Measurements from ENCODE around the gene RANBP9.

Gene RANBP9

DNA sequence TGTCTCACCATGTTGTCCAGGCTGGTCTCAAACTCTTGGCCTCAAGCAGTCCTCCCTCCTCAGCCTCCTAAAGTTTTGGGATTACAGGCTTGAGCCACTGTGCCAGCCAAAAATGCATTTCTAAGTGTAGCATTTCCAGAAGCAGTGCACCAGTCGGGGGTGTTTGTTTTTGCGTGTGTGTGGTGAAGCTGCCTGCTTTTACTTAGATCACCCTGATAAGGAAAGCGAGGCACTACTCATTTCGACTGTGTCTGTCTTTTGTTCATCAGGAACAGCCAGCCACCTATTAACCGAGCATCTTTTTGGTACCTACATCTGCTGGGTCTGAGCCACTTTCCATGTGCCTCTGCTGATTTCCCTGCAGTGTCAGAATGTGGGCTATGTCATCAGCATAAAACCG is 118.5 kb downstream of the RANBP9 start:
- FAIRE-seq, result no peak

DNA sequence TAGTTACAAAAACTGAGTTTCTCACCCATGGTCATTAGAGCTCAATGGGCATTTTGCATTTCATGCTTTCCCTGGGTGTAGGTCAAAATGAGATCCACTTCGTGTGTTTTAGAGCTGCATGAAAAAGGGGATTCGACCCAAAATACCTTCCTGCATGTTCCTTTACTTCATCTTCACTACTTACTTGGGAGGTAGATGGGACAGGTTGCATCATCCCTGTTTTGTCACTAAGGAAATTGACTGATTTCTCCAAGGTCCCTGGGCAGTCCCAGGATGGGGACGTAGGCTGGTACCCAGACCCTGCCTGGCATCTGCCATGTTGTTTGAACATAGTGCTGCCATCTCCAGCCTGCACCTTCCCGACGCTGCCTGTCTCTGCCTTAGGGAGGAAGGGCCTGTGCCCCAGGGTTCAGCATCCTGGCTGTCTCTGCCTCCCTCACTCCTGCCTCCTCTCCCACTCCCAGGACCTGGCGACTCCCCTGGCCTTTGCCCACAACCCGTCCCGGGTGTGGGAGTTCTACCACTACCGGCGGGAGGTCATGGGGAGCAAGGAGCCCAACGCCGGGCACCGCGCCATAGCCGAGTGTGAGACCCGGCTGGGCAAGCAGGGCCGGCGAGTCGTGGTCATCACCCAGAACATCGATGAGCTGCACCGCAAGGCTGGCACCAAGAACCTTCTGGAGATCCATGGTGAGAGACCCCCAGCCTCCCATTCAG is 120.3 kb downstream of the RANBP9 start:
- no peak for FAIRE-seq

DNA sequence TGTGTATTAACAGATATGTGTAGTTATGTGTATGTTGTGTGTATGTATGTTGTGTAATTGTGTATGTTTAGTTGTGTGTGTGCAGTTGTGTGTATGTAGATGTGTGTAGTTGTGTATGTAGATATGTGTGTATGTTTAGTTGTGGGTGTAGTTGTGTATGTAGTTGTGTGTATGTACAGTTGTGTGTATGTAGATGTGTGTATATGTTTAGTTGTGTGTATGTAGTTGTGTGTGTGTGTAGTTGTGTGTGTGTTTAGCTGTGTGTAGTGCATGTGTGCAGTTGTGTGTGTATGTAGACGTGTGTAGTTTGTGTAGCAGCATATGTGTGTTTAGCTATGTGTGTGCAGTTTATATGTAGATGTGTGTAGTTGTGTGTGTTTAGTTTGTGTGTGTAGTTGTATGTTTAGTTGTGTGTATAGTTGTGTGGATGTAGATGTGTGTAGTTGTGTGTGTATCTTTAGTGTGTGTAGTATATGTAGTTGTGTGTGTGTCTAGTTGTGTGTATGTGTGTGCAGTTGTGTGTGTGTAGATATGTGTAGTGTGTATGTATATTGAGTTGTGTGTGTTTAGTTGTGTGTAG is 121.0 kb downstream of the RANBP9 start:
- no peak for FAIRE-seq

DNA sequence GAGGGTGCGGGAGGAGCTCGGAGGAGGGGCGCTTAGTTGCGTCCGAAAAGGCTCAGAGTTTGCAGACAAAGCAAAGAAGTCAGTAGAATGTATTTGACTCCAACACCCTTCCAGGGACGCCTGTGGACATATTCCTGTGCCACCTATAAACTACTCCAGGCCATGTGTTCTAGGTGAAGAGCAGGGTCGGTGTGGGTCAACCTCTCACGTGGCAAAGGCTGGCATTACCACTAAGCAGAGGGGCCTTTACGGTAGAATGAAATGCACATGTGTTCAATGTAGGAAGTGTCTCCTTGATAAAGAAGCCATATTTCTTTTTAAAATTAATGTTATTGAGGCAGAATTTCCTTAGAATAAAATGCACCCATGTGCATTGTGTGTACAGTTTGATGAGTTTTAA is 121.8 kb downstream of the RANBP9 start:
- no peak for FAIRE-seq

DNA sequence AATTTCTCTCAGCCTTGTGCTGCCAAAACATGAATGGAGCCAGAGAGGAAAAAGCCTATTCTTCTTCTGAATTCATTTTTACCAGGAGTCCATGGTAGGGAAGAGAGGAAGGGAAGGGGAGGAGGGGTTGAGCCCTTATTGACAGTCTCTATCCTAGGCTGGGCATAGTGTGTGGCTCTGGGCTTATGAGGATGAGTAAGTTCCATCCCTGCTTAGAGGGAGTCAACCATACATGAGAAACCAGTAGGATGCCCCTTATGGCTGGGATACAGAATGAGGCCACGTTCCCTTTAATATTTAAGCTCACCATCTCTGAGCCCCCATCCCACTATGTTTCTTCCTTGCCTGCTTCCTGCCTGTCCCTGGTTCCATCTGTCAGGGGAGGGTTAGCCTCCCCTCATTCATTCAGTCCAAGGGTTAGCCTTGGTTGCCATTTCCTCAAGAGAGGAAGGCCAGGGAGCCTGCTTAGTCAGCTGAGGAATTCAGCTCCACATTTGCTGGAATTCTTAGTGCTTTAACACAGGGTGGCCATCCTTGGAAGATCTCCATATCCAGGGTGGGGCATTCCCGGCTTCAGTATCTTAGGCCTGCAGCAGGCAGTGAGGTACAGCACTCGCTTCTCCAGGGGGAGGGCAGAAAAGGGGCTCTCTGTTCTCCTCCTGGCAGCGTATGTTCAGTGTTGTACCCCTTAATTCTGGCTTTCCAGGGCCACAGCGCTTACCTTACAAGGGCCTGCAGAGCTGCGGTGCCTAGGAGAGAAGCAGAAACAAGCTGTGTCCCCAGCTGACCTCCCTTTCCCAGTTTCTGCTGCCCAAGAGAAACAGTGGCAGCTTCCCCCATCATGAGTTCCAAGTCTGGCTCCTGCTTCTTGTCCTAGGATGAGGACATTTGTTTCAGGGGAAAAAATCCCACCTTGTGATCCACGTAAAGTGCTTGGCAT is 124.8 kb downstream of the RANBP9 start:
- FAIRE-seq, result no peak

DNA sequence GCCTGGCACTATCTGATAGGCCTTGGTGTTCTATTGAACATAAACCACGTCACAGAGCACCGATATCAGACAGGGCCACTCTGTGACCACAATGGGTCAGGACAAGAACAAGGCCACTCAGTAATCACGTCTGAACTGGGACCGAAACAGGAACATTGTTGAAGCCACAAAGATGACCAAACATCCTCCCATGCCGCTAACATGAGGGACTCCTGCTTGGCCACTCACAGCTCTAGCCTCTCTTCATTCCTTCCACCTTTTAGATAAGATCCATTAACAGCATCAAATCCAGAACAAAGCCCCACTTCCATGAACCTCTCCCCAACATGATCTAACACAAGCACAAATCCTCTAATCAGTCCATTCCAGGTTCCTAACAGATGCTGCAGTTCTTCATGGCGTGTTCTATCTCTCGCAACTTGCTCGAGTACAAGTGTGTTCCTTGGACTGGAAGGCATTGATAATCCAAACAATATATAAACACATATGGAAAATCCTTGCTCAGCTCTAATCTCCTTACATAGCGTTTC is 129.9 kb downstream of the RANBP9 start:
- no peak for FAIRE-seq

DNA sequence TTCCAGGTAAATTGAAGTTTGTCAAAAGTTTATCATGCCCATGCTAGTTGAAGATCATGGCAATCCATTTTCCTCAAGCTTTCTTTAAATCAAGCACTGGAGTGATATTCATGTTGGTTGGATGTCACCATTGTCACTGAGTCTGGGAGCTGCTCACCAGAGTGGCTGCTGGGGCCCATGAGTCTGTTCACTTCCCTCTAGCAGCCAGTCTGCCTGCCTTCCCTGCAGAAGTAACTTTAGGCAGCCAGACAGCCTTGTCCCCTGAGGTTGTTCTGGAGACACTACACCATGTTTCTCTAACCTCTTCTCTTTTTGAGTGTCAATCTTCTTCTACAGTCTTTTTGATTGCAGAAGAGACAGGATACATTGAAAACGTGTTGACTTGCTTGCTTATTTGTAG is 131.7 kb downstream of the RANBP9 start:
- no peak for FAIRE-seq

DNA sequence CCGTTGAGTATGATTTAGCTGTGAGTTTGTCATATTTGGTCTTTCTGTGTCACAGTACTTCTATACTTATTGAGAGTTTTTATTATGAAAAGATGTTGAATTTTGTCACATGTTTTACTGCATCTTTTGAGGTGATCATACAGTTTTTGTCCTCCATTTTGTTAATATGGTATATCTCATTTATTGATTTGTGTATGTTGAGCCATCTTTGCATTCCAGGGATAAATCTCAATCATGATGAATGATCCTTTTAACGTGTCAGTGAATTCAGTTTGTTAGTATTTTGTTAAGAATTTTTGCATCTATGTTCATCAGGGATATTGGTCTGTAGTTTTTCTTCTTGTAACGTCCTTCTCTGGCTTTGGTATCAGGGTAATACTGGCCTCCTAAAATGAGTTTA is 133.7 kb downstream of the RANBP9 start:
- no peak for FAIRE-seq

DNA sequence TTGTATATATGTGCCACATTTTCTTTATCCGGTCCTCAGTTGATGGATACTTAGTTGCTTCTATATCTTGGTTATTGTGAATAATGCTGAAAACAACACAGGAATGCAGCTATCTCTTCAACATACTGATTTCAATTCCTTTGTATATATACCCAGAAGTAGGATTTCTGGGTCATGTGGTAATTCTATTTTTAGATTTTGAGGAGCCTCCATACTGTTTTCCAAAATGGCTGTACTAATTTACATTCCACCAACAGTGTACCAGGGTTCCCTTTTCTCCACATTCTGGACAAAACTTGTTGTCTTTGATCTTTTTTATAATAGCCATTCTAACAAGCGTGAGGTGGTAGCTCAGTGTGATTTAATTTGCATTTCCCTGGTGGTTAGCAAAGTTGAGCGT is 135.6 kb downstream of the RANBP9 start:
- FAIRE-seq, result no peak

DNA sequence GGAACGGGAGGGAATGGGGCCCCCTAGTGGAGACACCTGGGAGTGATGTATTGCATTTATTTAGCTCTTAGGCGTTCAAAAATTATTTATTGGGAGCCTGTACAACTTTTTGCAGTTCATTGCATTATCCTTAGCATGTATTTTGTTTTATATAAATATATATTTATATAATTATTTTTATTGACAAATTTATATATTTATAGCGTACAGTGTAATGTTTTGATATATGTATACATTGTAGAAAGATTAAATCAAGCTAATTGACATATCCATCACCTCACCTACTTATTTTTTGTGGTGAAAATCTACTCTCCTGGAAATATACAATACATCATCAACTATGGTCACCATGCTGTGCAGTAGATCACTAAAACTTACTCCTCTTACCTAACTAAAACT is 136.3 kb downstream of the RANBP9 start:
- FAIRE-seq, result peak; percentile 17

DNA sequence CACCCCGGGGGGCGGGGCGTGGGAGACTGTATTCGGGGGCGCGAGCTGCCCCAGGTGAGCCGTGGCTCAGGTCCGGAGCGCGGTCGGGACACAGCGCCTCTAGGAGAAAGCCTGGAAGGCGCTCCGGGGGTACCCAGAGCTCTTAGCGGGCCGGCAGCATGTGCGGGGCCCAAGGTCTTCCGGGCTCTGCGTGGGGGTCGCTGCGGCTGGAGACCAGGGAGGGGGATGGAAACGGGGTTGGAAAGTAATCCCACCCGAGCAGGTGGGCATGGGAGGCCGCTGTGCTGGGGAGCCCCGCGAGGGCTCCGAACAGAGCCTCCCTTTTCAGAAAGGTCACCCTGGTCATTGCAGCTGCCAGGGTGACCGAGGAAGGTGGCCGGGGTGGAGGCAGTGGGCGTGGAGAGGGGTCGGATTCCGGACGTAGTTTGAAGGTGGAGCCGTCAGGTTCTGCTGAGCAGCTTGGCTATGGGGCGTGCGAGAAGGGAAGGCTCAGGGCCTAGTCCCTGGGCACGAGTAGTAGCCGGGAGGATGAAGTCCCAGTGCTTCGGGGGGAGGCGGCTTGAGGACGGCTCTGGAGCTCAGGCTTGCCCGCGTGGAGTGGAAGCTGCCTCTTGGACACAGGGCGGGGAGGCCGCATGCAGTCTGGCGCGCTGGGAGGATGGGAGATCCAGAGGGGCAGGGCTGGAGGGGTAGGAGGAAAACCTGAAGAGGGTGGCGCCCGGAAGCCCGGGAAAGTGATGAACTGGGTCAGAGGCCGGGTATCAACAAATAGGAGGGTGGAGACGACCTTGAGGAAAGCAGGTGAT is 136.9 kb downstream of the RANBP9 start, which contains the start of gene SIRT5:
SIRT5 (plus strand) TSS at position 31 of the 806 bp plus-strand sequence. CDS start 9,510 bp downstream, outside the sequence.
- FAIRE-seq, result no peak

DNA sequence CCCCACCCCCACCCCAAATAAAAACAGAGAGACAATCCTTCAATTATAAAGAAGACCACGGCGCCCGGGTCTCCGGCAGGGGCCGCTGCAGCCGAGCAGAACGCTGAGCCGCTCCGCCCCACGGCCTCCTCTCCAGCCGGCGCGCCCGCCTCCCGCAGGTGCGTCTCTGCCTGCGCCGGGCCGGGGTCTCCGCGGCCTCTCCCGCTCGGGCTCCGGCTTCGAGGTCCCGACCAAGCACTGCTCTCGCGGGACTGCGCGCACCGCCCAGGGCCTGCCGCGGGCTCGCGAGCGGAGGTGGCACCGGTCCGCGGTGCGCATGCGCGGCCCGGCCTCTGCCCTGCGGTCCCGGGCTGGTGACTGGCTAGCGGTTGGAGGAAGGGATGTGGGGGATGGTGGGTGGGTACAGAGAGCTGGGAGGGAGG is 137.5 kb downstream of the RANBP9 start:
- no peak for FAIRE-seq

DNA sequence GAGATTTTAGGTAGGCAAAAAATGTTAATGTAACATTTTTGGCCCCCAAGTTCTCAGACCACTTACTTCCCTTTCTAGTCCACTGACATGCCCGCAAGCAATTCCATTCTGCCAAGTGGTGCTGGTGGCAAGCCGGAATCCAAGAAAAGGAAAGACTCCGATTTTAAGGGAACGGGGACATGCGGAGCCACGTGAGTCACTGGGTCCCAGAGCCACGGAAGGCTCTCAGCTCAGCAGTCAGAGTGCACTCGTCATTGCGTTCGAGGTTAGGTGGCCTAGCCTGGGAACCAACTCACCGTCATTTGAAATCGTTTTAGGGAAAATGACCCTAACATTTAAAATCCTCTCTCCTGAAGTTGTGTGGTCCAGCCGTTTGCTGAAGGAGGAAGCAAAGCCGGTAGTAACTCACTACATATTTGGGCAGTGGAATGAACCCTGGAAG is 137.9 kb downstream of the RANBP9 start:
- FAIRE-seq, result no peak

DNA sequence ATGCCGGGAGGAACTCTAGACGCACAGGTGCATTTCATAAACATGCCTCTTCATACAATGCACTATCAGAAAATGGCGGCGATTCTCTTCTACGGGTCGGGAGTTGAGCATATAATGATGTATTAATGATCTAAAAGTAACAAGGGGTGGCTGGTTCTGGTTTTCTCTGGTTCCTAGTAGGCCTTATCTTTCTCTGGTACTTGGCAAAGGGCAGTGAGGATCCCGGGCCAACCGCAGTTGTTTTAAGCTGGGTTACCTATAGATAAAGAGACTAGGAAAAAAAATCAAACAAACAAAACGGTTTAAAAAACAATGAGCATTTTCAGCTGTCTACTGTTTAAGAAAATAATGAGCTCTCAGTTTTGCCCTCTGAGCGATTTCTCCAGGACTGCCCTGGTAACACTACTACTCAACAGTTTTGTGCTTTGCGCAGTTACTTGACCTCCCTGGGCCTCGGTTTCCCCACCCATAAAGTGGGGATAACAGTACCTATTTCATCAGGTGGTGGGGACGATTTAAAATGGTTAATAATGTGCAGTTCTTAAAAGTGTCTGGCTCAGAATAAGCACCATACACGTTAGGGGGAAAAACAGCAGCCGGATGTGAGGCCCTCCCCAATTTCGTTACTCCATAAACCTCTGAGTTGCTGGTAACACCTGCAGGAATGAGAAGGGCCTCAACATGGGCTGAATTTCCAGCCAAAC is 138.5 kb downstream of the RANBP9 start:
- FAIRE-seq, result no peak

DNA sequence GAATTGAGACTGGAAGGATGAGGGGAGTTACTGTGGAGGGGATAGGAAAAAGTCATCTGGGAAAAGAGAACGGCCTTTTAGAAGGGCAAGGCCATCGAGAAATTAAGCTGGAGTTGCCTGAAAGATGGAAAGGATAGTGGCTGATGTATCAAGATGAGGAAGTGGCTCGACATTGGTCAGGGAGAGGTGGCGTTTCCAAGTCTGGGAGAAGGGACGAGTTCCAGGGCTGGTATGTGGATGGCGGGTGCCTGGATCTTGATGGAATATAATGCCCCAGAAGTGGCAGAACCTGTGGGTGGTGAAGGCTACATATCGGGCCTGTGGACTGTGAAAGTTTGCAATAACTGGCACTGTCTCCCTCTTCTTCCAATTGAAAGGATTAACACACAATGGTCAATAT is 139.4 kb downstream of the RANBP9 start:
- no peak for FAIRE-seq
